Measurements from ENCODE around the gene KCNJ12.
"Not testable (repeated sequence)": the region's sequence is repeated elsewhere in the genome, so short reads cannot be mapped to it uniquely, and the experiment has no call there.

KCNJ12 gene

GRCh38 chr17:21349358-21350050 lies 26.7 kb upstream of the KCNJ12 start:
- DNase-seq (ENCODE audit: low read depth in 3 of 3) = not testable (repeated sequence)

GRCh38 chr17:21350495-21350894 lies 25.7 kb upstream of the KCNJ12 start:
- DNase-seq (ENCODE audit: low read depth in 3 of 3) = not testable (repeated sequence)

- no peak for DNase-seq (ENCODE audit: low read depth in 3 of 3)
Measured at GRCh38 chr17:21351366-21352065, 24.6 kb upstream of the KCNJ12 start.

GRCh38 chr17:21352221-21352980 lies 23.8 kb upstream of the KCNJ12 start:
- no peak for DNase-seq (ENCODE audit: low read depth in 3 of 3)

GRCh38 chr17:21352981-21353265 lies 23.2 kb upstream of the KCNJ12 start:
- no peak for DNase-seq (ENCODE audit: low read depth in 3 of 3)

- DNase-seq (ENCODE audit: low read depth in 3 of 3) = no peak
Measured at GRCh38 chr17:21353326-21354010, 22.7 kb upstream of the KCNJ12 start.

GRCh38 chr17:21354796-21355385 lies 21.3 kb upstream of the KCNJ12 start:
- no peak for DNase-seq (ENCODE audit: low read depth in 3 of 3)

GRCh38 chr17:21355586-21355985 lies 20.6 kb upstream of the KCNJ12 start:
- DNase-seq (ENCODE audit: low read depth in 3 of 3) = no peak

GRCh38 chr17:21356537-21357127 lies 19.5 kb upstream of the KCNJ12 start:
- DNase-seq (ENCODE audit: low read depth in 3 of 3) = no peak

GRCh38 chr17:21357281-21357680 lies 18.9 kb upstream of the KCNJ12 start:
- no peak for DNase-seq (ENCODE audit: low read depth in 3 of 3)

- no peak for DNase-seq (ENCODE audit: low read depth in 3 of 3)
Measured at GRCh38 chr17:21357696-21358656, 18.2 kb upstream of the KCNJ12 start.

- no peak for DNase-seq (ENCODE audit: low read depth in 3 of 3)
Measured at GRCh38 chr17:21358682-21359482, 17.3 kb upstream of the KCNJ12 start.

- no peak for DNase-seq (ENCODE audit: low read depth in 3 of 3)
Measured at GRCh38 chr17:21359483-21359840, 16.7 kb upstream of the KCNJ12 start.

- DNase-seq (ENCODE audit: low read depth in 3 of 3) = no peak
Measured at GRCh38 chr17:21360048-21360447, 16.1 kb upstream of the KCNJ12 start.

GRCh38 chr17:21361020-21361809 lies 14.9 kb upstream of the KCNJ12 start:
- DNase-seq (ENCODE audit: low read depth in 3 of 3) = no peak

- no peak for DNase-seq (ENCODE audit: low read depth in 3 of 3)
Measured at GRCh38 chr17:21362331-21362931, 13.7 kb upstream of the KCNJ12 start.

GRCh38 chr17:21363776-21364642 lies 12.1 kb upstream of the KCNJ12 start:
- no peak for DNase-seq (ENCODE audit: low read depth in 3 of 3)
